NCI-H774 (cell line): ENCODE measurements around the gene UBAC2.
A peak's percentile ranks its signal among the peaks of the same experiment; 100 is the strongest.

Experiments used
- DNase-seq: peaks from one replicate; lab custom pipeline; 2025; lab: John Stamatoyannopoulos, UW

UBAC2 gene, protein sequence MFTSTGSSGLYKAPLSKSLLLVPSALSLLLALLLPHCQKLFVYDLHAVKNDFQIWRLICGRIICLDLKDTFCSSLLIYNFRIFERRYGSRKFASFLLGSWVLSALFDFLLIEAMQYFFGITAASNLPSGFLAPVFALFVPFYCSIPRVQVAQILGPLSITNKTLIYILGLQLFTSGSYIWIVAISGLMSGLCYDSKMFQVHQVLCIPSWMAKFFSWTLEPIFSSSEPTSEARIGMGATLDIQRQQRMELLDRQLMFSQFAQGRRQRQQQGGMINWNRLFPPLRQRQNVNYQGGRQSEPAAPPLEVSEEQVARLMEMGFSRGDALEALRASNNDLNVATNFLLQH

DNA sequence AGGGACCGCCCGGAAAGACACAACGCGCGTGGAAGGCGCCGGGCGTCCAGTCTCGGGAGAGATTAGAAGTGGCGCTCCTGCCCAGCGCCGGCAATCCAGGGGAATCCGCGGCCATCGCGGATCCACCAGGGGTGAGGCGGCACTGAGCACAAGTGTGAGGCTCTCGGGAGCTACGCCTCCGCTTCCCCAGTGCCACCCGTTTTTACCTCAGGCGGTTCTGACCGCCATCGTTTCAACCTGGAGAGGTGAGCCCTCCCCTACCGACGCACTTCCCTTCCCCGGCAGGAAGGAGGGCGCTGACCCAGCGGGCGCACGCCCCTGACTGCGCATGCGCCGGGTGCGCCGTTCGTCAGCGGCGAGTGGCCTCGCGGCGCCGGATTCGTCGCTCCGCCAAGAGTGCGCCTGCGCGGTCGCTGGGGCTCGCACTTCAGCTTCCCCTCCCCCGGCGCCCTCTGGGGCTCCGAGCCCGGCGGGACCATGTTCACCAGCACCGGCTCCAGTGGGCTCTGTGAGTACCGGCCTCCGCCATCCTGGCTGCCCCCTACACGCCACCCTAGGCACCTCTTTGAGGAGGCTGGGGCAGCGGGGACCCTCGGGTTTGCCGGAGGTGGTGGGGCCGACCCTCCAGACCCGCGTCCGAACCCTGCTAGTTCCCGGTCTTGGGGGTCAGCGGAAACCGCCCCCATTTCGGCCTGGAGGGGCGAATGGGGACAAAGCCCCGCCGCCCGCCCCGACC, at the start of gene UBAC2:
Gene UBAC2 (plus strand): TSS at position 423 of the 736 bp plus-strand sequence. CDS start 55 bp downstream, at position 478.
- DNase-seq, result peak; percentile 93

DNA sequence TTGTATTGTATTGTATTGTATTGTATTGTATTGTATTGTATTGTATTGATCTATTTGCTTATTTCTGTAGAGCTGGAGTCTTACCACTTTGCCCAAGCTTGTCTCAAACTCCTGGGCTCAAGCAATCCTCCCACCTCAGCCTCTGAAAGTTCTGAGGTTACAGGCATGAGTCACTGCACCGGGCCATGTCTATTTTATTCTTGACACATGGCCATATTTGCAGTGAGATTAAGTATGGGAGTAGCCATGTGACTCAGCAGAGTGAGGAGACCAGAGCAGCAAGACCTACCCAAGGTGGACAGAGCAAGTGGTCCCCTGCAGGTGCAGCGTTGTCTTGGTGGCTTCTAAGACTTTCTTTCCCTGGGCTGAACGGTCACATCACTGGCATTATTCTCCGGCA, 49.1 kb upstream of the UBAC2 start:
- DNase-seq, result no peak

DNA sequence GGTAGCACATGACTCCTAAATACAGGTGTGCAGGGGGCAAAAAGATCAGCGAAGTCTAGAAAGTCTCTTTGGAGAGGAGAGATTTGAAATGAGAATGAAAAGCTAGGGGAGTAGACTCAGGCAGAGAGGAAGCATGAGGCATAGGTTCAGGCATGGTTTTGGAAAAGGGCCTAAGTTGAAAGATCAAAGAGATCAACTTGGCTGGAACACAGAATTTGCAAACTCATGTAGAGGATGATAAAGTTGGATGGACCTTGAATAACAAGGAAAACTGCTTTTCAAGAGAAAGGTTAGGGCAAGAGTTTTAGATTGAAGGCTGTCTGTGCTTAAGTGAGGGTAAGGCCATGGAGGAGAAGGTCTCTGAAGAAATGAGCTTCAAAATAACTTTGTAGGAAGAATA, 47.4 kb upstream of the UBAC2 start:
- DNase-seq, result no peak

DNA sequence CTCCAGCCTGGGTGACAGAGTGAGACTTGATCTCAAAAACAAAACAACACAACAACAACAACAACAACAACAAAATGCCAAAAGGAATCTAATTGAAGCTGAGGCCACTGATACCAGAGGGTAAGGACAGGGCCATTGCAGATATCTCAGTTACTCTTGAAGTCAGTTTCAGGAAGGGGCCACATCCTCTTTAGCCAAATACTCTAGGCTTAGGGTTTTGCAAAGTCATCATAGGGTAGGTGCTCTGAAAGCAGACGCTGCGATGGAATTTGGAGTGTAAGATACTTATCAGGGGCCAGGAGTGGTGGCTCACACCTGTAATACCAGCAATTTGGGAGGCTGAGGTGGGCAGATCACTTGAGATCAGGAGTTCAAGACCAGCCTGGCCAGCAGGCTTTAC, 46.6 kb upstream of the UBAC2 start:
- DNase-seq, result no peak

DNA sequence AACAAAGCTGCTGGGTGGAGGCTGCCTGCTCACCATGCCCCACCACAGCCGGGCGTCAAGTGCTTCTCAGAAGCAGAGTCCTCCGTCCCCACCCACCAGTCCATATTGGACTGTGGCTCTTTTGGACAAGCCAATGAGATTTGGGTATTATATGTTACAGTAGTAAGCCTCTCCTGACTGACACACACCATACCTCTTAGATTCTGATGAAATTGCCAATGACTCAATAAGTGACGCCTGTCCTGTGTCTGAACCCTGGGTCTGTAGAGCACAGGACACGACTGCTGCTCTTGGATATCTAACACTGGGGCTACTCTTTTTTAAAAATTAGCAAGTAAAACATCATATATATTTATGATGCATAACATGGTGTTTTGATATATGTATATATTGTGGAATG, 44.8 kb upstream of the UBAC2 start:
- DNase-seq, result no peak

DNA sequence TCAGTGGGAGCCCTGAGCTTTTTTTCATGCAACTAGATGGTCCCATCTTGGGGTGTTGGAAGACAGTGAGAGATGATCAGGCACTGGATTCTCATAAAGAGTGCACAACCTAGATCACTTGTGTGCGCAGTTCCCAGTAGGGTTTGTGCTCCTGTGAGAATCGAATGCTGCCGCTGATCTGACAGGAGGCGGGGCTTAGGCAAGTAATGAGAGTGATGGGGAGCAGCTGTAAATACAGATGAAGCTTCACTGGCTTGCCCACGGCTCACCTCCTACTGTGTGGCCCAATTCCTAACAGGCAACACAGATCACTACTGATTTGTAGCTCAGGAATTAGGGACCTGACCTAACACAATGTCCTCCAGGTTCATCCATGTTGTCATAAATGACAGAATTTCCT, 43.6 kb upstream of the UBAC2 start:
- no peak for DNase-seq

DNA sequence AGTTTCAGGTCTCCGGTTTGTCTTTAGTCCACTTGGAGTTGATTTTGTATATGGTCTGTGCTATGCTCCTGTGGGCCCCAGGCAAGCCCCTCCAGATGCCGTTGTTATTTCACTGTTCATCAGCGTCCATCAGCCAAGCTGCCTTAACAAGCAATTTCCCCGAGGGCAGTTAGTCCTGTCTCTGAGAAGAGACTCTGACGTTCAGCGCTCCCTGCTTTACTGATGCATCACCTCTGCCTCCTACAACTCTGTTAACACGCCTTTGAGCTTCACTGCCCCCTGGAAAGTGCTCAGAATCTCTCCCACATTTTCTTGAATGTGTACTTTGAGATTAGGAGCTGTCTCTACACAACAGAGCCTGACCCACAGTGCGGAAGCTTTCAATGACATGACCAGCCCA, 41.8 kb upstream of the UBAC2 start:
- no peak for DNase-seq

DNA sequence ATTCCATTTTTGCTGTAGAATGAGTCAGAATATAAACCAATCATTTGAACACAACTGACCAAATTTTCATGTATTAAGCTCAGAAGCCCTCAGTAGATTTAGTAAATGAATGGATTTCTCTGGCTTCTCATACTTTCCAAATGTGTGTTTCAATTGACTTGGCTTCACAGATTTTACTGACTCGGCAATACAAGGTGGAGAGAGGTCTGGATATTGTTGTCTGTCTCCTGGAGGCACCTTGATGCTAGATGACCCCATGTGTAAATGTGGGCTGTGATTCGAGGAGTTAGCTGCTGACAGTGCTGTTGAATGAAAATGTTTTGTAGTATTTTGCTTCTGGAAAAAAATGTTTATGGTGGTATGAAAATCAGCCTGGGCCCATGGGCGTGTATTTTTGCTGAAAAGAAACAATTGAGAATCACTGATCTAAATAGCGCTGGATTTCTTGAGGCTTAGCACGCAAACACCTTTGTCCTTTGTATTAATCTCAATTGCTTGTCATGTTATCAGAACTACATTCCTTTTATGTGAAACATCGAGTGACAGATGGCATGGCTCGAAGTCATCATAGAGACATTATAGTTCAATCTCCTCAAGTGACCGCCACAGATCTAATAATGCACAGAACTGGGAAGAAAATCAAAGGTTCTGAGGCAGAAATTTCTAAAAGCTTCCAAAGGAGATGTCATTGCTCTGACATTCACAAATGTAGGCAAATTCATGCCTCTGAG, 41.2 kb upstream of the UBAC2 start:
- no peak for DNase-seq

DNA sequence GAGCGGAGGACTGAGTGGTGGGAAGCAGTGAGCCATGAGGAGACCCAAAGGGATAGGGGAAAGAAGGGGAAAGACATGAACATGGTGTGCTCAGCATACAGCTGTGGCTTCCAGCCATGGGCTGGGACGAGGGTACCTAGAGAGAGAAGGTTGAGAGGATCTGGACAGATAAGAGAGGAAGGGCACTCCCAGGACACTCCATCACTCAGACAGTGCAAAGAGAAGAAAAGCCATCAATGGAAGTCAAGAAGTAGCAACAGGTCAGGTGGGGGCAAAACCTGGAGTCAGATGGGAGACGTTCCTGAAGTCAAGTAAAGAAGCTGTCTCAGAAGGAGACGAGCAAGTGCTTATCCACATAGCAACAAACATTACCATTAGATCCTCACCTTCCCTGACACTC, 40.2 kb upstream of the UBAC2 start:
- no peak for DNase-seq

DNA sequence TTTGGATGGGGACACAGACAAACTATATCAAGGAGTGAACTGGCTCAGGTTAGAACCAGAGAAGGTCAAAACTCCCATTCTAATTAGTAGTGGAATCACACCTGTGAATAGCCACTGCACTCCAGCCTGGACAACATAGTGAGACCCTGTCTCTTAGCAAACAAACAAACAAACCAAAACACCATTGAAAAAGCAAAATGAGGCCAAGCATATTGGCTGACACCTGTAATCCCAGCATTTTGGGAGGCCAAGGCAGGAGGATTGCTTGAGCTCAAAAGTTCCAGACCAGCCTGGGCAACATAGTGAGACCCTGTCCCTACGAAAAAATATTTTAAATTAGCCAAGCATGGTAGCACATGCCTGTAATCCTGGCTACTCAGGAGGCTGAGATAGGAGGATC, 39.1 kb upstream of the UBAC2 start:
- no peak for DNase-seq

DNA sequence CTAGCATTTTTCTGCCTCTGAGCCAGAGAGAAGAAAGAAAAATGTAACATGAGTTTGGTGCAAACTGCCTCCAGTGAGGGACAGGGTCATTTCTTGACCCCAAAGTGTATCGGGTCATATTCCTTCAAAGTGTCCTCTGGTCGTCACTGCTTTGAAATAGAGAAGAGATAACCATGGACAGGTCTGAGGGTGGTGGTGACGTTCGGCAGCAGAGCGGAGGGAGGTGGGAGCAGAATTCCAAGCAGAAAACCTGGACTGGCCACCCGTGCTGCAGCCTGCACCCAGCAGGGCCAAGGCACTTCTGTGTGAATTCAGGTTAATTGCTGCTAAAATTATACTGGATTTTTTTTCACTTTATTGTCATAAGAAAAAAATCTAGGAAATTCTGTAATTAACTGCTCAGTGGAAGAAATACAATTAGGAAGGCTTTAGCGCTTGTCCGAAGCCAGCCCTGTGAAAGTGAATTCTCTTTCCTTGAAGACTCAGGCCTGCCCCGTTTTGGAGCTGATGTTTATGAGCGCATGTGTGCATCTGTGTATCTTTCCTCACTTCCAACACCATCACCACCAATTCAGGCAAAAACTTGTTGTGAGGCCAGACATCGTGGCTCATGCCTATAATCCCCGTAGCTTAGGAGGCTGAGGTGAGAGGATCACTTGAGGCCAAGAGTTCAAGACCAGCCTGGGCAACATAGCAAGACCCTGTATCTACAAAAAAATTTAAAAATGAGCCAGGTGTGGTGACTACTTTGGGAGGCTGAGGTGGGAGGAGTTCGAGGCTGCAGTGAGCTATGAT, 37.9 kb upstream of the UBAC2 start:
- DNase-seq, result no peak

DNA sequence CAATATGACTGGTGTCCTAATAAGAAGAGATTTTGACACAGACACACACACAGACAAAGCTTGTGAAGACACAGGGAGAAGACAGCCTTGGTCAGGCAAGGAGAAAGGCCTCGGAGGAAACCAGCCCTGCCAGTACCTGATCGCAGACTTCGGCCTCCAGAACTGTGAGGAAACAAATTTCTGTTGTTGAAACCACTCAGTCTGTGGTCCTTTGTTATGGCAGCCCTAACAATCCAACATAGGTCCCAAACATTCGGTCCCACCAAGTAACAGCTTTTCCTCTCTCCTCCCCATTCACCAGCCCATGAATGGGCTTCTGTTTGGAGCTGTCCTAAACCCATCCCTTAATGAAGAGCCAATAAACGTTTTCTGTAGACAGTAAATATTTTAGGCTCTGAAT, 36.4 kb upstream of the UBAC2 start:
- DNase-seq, result no peak

DNA sequence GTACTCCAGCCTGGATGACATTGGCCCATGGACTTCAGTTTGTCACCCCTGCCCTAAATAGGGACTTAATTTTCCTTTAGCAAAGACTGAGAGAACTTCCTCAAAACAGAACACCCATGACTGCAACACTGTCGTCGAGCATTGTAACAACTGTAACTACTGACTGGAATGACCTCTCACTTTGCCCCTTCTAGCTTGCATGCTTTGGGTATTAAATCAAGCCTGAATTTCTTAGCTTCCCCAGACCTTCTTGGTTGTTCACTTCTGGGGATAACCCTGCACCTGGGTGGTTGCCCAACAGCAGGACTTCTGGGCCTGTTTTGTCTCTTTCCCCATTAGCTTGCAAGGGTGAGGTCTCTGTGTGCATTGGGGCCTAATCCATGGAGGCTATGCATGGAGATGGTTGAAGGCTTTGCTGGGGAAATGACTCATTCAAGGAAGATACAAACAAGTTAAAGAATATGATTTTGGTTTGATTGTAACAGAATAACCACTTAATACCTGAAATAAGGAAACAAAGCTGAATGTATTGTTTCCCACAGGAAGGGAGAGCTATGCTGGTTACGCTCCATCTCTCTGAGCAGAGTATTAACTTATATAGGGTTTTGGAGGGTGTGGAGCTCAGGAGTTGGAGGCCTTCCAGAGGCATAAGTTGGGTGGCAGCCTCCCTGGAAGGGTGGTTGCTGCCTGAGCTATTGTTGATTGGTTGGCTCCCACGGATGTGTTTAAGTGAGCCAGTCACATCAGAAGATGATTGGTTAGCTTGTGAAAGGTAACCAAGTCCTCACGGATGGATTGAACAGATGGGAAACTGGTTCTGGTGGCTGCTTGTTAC, 34.7 kb upstream of the UBAC2 start:
- no peak for DNase-seq

DNA sequence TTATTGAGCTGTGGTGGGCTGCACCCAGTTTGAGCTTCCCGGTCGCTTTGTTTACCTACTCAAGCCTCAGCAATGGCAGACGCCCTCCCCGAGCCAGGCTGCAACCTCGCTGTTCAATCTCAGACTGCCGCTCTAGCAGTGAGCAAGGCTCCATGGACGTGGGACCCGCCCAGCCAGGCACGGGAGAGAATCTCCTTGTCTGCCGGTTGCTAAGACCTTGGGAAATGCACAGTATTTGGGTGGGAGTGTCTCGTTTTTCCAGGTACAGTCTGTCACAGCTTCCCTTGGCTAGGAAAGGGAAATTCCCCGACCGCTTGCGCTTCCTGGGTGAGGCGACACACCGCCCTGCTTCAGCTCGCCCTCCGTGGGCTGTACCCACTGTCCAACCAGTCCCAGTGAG, 27.7 kb upstream of the UBAC2 start:
- DNase-seq, result no peak

DNA sequence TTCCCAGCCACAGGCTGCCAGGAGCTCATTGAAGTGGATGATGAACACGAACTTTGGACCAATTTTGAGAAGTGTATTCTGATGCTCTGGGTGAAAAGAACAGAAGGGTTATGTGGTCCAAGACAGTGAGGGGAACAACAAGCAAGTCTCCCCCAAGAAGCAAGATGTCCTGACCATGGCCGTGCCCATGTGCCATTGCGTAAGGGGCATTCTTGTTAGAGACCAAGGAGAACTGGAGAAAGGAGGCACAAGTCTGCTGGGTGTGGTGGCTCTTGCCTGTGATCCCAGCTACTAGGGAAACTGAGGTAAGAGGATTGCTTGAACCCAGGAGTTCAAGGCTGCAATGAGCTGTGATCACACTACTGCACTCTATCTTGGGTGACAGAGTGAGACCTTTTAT, 27.0 kb upstream of the UBAC2 start:
- no peak for DNase-seq

DNA sequence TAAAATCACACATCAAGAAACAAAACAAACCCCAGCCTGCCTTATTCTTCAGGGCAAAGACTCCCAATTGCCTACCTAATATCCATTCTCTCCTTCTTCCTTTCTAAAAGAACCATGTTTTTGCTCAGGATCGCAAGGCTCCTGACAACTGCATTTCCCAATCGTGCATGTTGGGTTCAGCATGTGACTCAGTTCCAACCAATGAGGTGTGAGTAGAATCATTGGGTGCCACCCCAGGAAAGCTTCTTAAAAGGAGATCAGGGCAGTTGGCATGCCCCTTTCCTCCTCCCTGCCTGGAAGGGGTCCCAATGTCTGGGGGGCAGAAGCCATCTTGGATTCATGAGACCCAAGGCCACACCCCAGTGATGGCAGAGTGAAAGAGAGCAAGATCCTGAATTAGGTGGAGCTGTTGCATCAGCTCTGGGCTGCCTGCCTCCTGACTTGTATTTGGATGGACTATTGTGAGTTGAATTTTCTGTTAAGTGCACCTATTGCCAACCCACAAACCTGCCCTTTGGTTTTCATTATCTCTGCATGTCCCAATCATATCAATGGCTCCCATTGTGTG, 26.0 kb upstream of the UBAC2 start:
- DNase-seq, result no peak

DNA sequence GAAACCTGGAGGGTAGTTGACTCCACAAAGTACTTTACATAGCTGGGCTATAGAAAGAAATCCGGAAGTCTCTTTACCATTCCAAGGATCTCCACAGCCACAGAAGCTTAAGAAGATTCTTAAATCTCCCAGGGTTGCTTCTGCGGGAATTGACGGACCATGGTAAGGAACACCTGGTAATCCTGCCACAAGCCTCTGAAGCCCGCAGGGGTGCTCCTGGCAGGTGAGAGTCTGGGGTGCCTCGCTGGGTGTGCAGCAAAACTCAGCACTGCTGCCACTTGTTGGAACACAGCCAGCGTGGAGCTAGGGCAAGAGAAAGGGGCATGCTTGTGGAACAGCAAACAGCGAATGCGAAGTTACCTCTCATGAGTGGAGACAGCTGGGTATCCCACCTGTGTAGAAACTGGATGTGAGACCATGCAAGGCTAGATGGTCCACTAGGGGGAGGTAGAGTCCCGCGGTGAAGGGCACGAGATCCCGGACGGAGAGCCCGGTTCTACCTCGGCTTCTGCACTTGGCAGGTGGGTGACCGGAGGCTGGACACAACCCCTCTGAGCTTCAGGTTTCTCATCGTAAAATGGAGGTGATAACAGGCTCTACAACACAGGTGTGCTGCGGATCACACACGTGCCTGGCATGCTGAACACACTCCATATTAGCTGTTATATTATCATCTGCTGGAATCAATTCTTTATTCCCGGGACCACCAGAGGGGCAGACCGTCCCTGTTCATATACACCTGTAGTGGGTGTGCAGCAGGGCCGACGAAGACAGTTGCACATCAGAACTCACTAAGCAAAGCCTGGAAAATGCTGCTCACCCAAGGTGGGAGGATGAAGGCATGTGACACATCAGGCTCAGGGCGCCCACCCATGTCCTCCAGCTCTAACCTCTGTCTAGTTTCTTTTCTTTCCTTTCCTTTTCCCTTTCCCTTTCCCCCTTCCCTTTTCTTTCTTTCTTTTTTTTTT, 24.1 kb upstream of the UBAC2 start:
- peak; percentile 60 for DNase-seq

DNA sequence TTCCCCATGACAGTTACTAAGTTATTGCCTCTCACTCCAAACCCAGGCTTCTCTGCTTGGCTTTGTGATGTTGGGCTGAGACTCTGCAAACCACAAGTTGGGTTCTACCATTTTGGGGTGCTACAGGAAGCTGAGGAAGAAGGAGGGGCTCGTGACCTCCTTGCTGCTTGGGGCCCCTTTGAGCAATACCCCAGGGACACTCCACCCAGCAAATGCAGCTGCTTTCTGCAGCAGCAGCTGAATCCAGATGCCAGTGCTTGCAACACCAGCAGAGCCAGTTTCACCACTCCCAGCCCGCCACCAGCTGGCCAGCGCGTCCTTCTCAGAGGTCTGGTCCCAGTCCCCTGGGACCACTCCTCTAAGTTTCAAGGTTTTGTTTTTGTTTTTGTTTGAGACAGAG, 22.0 kb upstream of the UBAC2 start:
- no peak for DNase-seq

DNA sequence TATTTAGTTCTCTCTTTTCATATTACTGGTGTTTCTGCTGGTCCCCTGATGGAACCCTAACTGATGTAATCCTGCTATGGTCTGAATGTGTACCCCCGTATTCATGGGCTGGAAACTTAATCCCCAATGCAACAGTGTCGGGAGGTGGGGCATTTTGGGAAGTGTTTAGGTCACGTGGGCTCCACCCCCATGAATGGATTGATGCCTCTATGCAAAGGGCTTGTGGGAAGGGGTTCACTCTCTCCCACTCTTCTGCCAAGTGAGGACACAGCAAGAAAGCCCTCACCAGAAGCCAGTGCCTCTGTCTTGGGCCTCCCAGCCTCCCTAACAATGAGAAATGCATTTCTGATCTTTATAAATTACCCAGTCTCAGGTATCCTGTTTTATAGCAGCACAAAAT, 21.2 kb upstream of the UBAC2 start:
- no peak for DNase-seq

DNA sequence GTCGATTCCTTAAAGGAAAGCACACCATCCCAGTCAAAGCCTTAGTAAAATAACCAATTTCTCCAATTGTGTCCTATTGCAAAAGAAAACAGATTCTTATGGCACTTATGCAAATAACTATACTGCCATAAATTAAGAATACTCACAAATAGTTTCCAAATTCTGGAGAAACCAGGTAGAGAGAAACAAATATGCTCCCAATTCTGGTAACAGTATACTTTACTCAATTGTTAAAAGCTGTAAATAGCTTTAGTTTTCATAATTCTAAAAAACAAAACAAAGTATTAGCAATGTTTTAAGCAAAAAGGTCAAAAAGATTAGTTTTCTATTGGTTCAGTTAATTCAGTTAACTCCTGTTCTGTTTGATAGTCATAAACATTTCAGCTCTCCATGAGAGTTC, 18.2 kb upstream of the UBAC2 start:
- DNase-seq, result no peak
